Prostate gland (tissue), 2 donors: ENCODE data around the gene PCF11. TPM values are rescaled to one million over a fixed set of nuclear protein-coding genes. Genes with fewer than 3 reads are reported as not detected.

Source experiments
- DNase-seq: peaks from one replicate; pipeline ENCODE4 v3.0.0-alpha.2; 2019; ENCODE audit warnings: low spot score
- H3K27ac ChIP-seq, 2 donors: fragments of 200-600 bp; sonication (generic); 2 replicates each; pipeline ENCODE4 v1.5.1; 2017 to 2019
- H3K27me3 ChIP-seq: fragments of 200-600 bp; sonication (generic); replicated peaks from 2 replicates; pipeline ENCODE4 v1.5.1; 2019; ENCODE audit not compliant: insufficient read depth
- H3K36me3 ChIP-seq, 2 donors: fragments of 200-600 bp; sonication (generic); 1 replicate in 1 of 2; 2 replicates in 1 of 2; pipeline versions ENCODE4 v1.5.1 to v1.8.1; 2017 to 2019
- H3K4me1 ChIP-seq: fragments of 200-600 bp; sonication (generic); replicated peaks from 2 replicates; pipeline ENCODE4 v1.5.1; 2019
- H3K4me3 ChIP-seq, 2 donors: fragments of 200-600 bp; sonication (generic); 2 replicates each; pipeline ENCODE4 v1.5.1; 2017 to 2019
- H3K9me3 ChIP-seq: fragments of 200-600 bp; sonication (generic); 2 replicates; pipeline ENCODE4 v1.5.1; 2017
- CTCF ChIP-seq, 4 experiments: fragments of 200-600 bp in 2 of 4; fragments of 450-650 bp in 2 of 4; sonication (generic) in 2 of 4; IDR thresholded peaks; 1 replicate in 3 of 4; 2 replicates in 1 of 4; pipeline ENCODE4 v1.5.1; 2016 to 2019; ENCODE audit warnings: antibody characterized with exemption in 4 of 4, mild to moderate bottlenecking in 2 of 4, moderate library complexity in 2 of 4
- POLR2A ChIP-seq: fragments of 450-650 bp; IDR thresholded peaks from one replicate; pipeline ENCODE4 v1.6.1; 2016; ENCODE audit warnings: antibody characterized with exemption, mild to moderate bottlenecking
- POLR2AphosphoS5 ChIP-seq: sonication (generic); formaldehyde crosslinking; IDR thresholded peaks from one replicate; pipeline ENCODE4 v1.6.1; 2017; ENCODE audit warnings: antibody characterized with exemption
- WGBS: methylation state at CpG from one replicate; pipeline ENCODE4 v1.1.5; 2018; 5-methylcytosine and 5-hydroxymethylcytosine counted together
- intact Hi-C: fragments of 100-400 bp; cut with DNase I; formaldehyde crosslinking; loops from one replicate; pipeline ENCODE4 v1.14.2; 2022
- total RNA-seq, 2 donors: library from RNA; depleted of rRNA; stranded (reverse); fragments of >200 nt; gene quantifications; one replicate each; pipeline ENCODE4 v1.1.0, GENCODE V29; 2016

PCF11 gene
- total RNA-seq, 2 donors from 2014 or later = 64.1 to 75.2 TPM

- TF ChIP-seq CTCF (IDR thresholded peaks at IDR 0.05) (no peak), POLR2AphosphoS5 (peak; percentile 32), POLR2A (no peak)
- peak; percentile 40 for DNase-seq
- Histone ChIP-seq H3K4me3 (peak overlapping the region; percentile 49 to 62), H3K27ac (peak overlapping the region; percentile 80 to 85), H3K36me3 (peaks cover 0 to 6% of the 10 kb centered on the region in 2 donors), H3K9me3 (no peaks in the 10 kb centered on the region), H3K27me3 (no peaks in the 10 kb centered on the region), H3K4me1 (peaks cover 10% of the 10 kb centered on the region)
- 3% methylated on average over 35 of the region's 35 CpGs for WGBS
- intact Hi-C loops = loop anchor here (5.0 to 10.0 kb wide), 3 partner anchors 37 to 292 kb away; partner anchors contain the start of genes DDIAS, PCF11, PRCP and RAB30
Measured at GRCh38 chr11:83194281-83195142, 37.6 kb downstream of the PCF11 start.

GRCh38 chr11:83195143-83195466, 38.2 kb downstream of the PCF11 start:
- Histone ChIP-seq H3K4me1 (peaks cover 10% of the 10 kb centered on the region), H3K4me3 (peak overlapping the region; percentile 49 to 62), H3K27me3 (no peaks in the 10 kb centered on the region), H3K9me3 (no peaks in the 10 kb centered on the region), H3K36me3 (peaks cover 0 to 6% of the 10 kb centered on the region in 2 donors), H3K27ac (peak overlapping the region; percentile 80 to 85)
- WGBS = 26% methylated on average over 4 of the region's 4 CpGs
- no peak for TF ChIP-seq POLR2AphosphoS5
- TF ChIP-seq POLR2A = no peak
- no peak for DNase-seq
- intact Hi-C loops = loop anchor here (10.0 kb wide), 1 partner anchor 120 kb away; the partner anchor contains the start of gene RAB30

- Histone ChIP-seq H3K4me1 (peaks cover 10% of the 10 kb centered on the region), H3K27me3 (no peaks in the 10 kb centered on the region), H3K27ac (no peak overlapping the region), H3K9me3 (no peaks in the 10 kb centered on the region), H3K4me3 (no peak overlapping the region), H3K36me3 (peaks cover 0 to under 1% of the 10 kb centered on the region in 2 donors)
- DNase-seq = no peak
- 97% methylated on average over 8 of the region's 8 CpGs for WGBS
- no peak for TF ChIP-seq POLR2AphosphoS5
- no peak for TF ChIP-seq CTCF (IDR thresholded peaks at IDR 0.05)
- no peak for TF ChIP-seq POLR2A
- intact Hi-C loops = loop anchor here (10.0 kb wide), 1 partner anchor 121 kb away; the partner anchor contains the start of gene RAB30
Measured at GRCh38 chr11:83195649-83196048, 38.7 kb downstream of the PCF11 start.

GRCh38 chr11:83200035-83200434, 43.1 kb downstream of the PCF11 start:
- DNase-seq = no peak
- Histone ChIP-seq H3K27ac (no peak overlapping the region), H3K36me3 (no peaks in the 10 kb centered on the region), H3K27me3 (no peaks in the 10 kb centered on the region), H3K4me3 (no peak overlapping the region), H3K4me1 (peaks cover 2% of the 10 kb centered on the region), H3K9me3 (no peaks in the 10 kb centered on the region)
- TF ChIP-seq POLR2AphosphoS5 = no peak
- TF ChIP-seq POLR2A = no peak
- no peak for TF ChIP-seq CTCF (IDR thresholded peaks at IDR 0.05)
- intact Hi-C loops = no loop called here
- 61% methylated on average over 1 of the region's 1 CpG for WGBS

- TF ChIP-seq POLR2AphosphoS5 (no peak), POLR2A (no peak), CTCF (IDR thresholded peaks at IDR 0.05) (no peak)
- no peak for DNase-seq
- no peak overlapping the region for H3K27ac ChIP-seq
- H3K36me3 ChIP-seq = no peaks in the 10 kb centered on the region
- H3K4me1 ChIP-seq = no peaks in the 10 kb centered on the region
- WGBS = 90% methylated on average over 3 of the region's 3 CpGs
- H3K4me3 ChIP-seq = no peak overlapping the region
- intact Hi-C loops = no loop called here
- H3K9me3 ChIP-seq = no peaks in the 10 kb centered on the region
- H3K27me3 ChIP-seq = no peaks in the 10 kb centered on the region
Measured at GRCh38 chr11:83205608-83206185, 48.8 kb downstream of the PCF11 start.
